ENCODE measurements around the gene HS1BP3.

HS1BP3 gene

DNA sequence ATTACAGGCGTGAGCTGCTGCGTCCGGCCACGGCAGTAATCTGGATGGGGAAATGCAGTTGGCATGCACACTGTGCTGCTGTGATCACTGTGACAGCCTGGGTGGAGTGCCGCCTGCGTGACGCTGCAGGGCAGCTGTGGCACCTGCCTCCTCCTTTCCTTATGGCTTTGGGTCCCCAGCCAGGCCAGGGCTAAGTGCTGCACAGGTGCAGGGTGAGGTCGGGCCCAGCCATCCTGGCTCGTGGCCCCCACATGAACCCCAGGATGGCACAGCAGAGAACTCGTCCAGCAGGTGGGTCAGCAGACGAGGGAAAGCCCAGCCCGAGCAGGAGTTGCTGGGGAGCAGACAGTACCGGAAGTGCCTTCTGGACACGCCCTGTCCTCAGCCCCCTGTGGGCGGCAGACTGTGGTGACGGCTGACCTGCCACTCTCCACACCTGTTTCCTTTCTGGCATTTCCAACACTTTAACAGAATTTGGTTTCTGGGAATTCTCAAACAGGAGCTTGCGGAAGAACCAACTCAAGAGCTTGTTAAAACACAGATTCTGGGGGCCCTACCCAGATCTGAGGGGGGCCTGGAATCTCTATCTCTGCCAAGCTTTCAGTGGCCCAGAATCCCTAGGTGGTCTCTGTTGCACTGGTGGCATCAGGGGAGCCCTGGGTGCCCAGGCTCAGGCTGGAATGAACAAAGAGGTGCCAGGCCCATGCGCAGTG, 16.9 kb downstream of the HS1BP3 start:
- Histone ChIP-seq H3K79me2 (peaks cover 5% of the 10 kb centered on the region), H3K4me3 (ENCODE audit: low read depth, low read length) (no peak overlapping the region), H3K36me3 (ENCODE audit: control insufficient read depth, insufficient read depth, low read length) (no peaks in the 10 kb centered on the region)

DNA sequence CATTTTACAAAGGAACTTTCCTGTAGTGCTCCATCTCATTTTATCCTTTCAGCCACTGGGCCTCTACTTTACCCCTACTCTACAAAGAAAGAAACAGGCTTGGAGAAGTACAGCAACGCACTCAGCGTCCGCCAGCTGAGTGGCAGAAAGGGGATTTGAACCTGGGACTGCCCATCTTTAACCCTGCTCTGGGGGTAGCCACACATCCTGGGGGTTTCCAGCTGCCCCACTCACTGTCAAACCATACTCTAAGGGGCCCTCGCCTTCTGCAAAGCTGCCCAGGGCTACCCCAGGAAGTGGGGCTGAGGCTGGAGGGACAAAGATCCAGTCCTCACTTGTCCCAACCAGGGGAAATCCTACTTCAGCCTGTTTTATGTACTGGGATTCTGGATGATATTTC, 17.9 kb downstream of the HS1BP3 start:
- Histone ChIP-seq H3K4me3 (ENCODE audit: low read depth, low read length) (no peak overlapping the region), H3K36me3 (ENCODE audit: control insufficient read depth, insufficient read depth, low read length) (no peaks in the 10 kb centered on the region), H3K9ac (no peak overlapping the region), H3K4me2 (ENCODE audit: low read length) (no peak overlapping the region), H2AFZ (no peak overlapping the region), H3K4me1 (peaks cover 4% of the 10 kb centered on the region), H3K27ac (no peak overlapping the region), H3K9me3 (ENCODE audit: control insufficient read depth, low read length) (no peaks in the 10 kb centered on the region), H3K27me3 (ENCODE audit: control insufficient read depth, insufficient read depth, low read length) (no peaks in the 10 kb centered on the region), H3K79me2 (peaks cover 12% of the 10 kb centered on the region)
- TF ChIP-seq, protein P1, sequence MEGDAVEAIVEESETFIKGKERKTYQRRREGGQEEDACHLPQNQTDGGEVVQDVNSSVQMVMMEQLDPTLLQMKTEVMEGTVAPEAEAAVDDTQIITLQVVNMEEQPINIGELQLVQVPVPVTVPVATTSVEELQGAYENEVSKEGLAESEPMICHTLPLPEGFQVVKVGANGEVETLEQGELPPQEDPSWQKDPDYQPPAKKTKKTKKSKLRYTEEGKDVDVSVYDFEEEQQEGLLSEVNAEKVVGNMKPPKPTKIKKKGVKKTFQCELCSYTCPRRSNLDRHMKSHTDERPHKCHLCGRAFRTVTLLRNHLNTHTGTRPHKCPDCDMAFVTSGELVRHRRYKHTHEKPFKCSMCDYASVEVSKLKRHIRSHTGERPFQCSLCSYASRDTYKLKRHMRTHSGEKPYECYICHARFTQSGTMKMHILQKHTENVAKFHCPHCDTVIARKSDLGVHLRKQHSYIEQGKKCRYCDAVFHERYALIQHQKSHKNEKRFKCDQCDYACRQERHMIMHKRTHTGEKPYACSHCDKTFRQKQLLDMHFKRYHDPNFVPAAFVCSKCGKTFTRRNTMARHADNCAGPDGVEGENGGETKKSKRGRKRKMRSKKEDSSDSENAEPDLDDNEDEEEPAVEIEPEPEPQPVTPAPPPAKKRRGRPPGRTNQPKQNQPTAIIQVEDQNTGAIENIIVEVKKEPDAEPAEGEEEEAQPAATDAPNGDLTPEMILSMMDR (IDR thresholded peaks at IDR 0.05) = no peak

More for the DNA sequence above, 16.9 kb downstream of the HS1BP3 start:
- no peaks in the 10 kb centered on the region for H3K9me3 ChIP-seq (ENCODE audit: control insufficient read depth, low read length)
- H3K9ac ChIP-seq = no peak overlapping the region
- no peak overlapping the region for H3K27ac ChIP-seq
- no peak overlapping the region for H3K4me2 ChIP-seq (ENCODE audit: low read length)
- H2AFZ ChIP-seq = no peak overlapping the region
- H3K4me1 ChIP-seq = peaks cover 4% of the 10 kb centered on the region
- H3K27me3 ChIP-seq (ENCODE audit: control insufficient read depth, insufficient read depth, low read length) = no peaks in the 10 kb centered on the region
- TF ChIP-seq, protein P1 (IDR thresholded peaks at IDR 0.05) = no peak

DNA sequence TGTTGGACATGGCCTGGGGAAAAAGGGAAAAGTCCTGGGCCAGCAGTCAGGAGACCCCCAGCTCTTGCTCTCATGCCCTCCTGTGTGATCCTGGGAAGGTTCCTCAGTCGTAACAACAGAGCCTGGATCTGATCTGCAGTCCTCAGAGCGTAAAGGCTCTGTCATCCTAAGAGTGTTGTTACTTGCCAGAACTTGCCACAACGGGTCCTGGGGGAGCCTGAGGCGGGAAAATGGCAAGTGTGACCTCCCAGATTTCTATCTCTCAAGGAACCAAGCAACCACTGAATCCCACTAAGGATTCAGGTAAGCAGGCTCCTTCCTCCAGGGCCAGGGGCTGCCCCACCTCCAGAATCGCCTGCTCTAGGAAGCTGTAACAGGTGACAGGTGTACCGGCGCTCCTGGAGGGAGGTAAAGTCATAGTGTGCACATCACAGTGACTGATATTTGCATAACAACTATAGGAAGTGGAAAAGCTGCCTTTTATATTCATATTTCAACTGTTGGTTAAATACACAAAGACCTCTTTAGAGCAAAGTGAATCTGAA, 18.4 kb downstream of the HS1BP3 start:
- H3K36me3 ChIP-seq (ENCODE audit: control insufficient read depth, insufficient read depth, low read length) = no peaks in the 10 kb centered on the region
- H3K27ac ChIP-seq = no peak overlapping the region
- no peak overlapping the region for H3K4me2 ChIP-seq (ENCODE audit: low read length)
- TF ChIP-seq, protein P1 (IDR thresholded peaks at IDR 0.05) = no peak
- no peak overlapping the region for H3K9ac ChIP-seq
- no peaks in the 10 kb centered on the region for H3K27me3 ChIP-seq (ENCODE audit: control insufficient read depth, insufficient read depth, low read length)
- H3K79me2 ChIP-seq = peaks cover 12% of the 10 kb centered on the region
- H3K4me3 ChIP-seq (ENCODE audit: low read depth, low read length) = no peak overlapping the region
- H2AFZ ChIP-seq = no peak overlapping the region
- H3K4me1 ChIP-seq = peaks cover 4% of the 10 kb centered on the region
- H3K9me3 ChIP-seq (ENCODE audit: control insufficient read depth, low read length) = no peaks in the 10 kb centered on the region

DNA sequence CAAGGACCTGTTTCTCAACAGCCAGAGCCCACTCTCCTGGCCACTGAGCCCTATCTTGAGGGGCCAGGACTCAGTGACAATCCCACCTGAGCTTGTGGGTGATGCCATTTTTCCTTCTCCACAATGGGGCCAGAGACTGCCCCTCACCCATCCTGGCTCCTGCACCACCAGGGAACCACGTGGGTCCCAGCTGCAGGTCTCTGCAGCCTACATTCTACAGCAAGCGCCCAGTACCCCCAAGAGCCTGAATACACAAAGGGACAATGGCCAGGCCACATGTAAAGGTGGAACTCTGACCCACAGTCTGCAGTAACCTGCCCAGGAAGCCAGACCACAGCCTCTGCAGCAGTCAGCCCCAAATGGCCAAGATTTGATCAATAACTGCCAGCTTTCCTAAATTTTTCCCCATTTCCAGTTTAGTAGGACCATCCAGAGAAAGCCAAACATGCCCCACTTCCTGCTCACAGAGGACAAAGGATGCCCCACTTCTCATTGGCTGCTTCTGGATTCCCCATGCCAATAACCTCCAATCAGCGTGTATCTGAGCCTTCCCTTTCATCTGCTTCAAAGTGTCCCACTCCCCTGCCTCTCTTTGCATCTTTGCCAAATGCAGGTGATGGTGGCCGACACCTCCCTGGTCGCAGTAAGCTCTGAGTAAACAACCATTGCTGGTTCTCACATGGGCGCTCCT, 19.1 kb downstream of the HS1BP3 start:
- Histone ChIP-seq H3K4me1 (peaks cover 4% of the 10 kb centered on the region), H3K4me2 (ENCODE audit: low read length) (no peak overlapping the region), H3K36me3 (ENCODE audit: control insufficient read depth, insufficient read depth, low read length) (no peaks in the 10 kb centered on the region), H3K9ac (no peak overlapping the region), H3K27me3 (ENCODE audit: control insufficient read depth, insufficient read depth, low read length) (no peaks in the 10 kb centered on the region), H3K9me3 (ENCODE audit: control insufficient read depth, low read length) (no peaks in the 10 kb centered on the region), H2AFZ (no peak overlapping the region), H3K27ac (no peak overlapping the region), H3K79me2 (peaks cover 12% of the 10 kb centered on the region), H3K4me3 (ENCODE audit: low read depth, low read length) (no peak overlapping the region)
- TF ChIP-seq, protein P1 (IDR thresholded peaks at IDR 0.05) = no peak
